ENCODE data around the gene ZBTB7B.

Gene ZBTB7B

GRCh38 chr1:155012776-155013602 is 10.4 kb downstream of the ZBTB7B start:
- no peak overlapping the region for H3K4me3 ChIP-seq (replicated peaks; ENCODE audit: low read depth, low read length)
- no peak for TF ChIP-seq CTCF (IDR thresholded peaks at IDR 0.05; ENCODE audit: low read depth, low read length, missing control alignments)
- DNase-seq (ENCODE audit: extremely low read depth, low read depth) = no peak

GRCh38 chr1:155013632-155014031 is 11.0 kb downstream of the ZBTB7B start:
- no peak for TF ChIP-seq CTCF (IDR thresholded peaks at IDR 0.05; ENCODE audit: low read depth, low read length, missing control alignments)
- no peak overlapping the region for H3K4me3 ChIP-seq (replicated peaks; ENCODE audit: low read depth, low read length)

GRCh38 chr1:155014709-155015508 is 12.3 kb downstream of the ZBTB7B start:
- DNase-seq (ENCODE audit: extremely low read depth, low read depth) = no peak
- H3K4me3 ChIP-seq (replicated peaks; ENCODE audit: low read depth, low read length) = no peak overlapping the region
- TF ChIP-seq CTCF (IDR thresholded peaks at IDR 0.05; ENCODE audit: low read depth, low read length, missing control alignments) = no peak

More at GRCh38 chr1:155013632-155014031, 11.0 kb downstream of the ZBTB7B start:
- no peak for DNase-seq (ENCODE audit: extremely low read depth, low read depth)

GRCh38 chr1:155015527-155016230 is 13.1 kb downstream of the ZBTB7B start:
- H3K4me3 ChIP-seq (replicated peaks; ENCODE audit: low read depth, low read length) = no peak overlapping the region
- no peak for TF ChIP-seq CTCF (IDR thresholded peaks at IDR 0.05; ENCODE audit: low read depth, low read length, missing control alignments)
- DNase-seq (ENCODE audit: extremely low read depth, low read depth) = no peak

- DNase-seq (ENCODE audit: extremely low read depth, low read depth) = no peak
- no peak for TF ChIP-seq CTCF (IDR thresholded peaks at IDR 0.05; ENCODE audit: low read depth, low read length, missing control alignments)
- H3K4me3 ChIP-seq (replicated peaks; ENCODE audit: low read depth, low read length) = no peak overlapping the region
Observed at GRCh38 chr1:155016231-155016831, 13.7 kb downstream of the ZBTB7B start.

All from HFF-Myc (cell line).